ENCODE results near the gene PSME3IP1. TPM values are rescaled to one million over a fixed set of nuclear protein-coding genes. Genes with fewer than 3 reads are reported as not detected.
A peak's percentile ranks its signal among the peaks of the same experiment; 100 is the strongest.

The PSME3IP1 gene
- total and polyA plus RNA-seq, 9 of the 15 experiments (the other 6 are each of a cell fraction or from before 2014, with no cell fraction given) = 63.8 to 187 (median 142) TPM

GRCh38 chr16:57196286-57196685 lies 10.4 kb upstream of the PSME3IP1 start:
- intact Hi-C loops (cut with micrococcal nuclease) = no loop called here
- H4K20me1 ChIP-seq (replicated peaks; ENCODE audit: control insufficient read depth, insufficient read depth, low read length) = no peaks in the 10 kb centered on the region
- no peaks in the 10 kb centered on the region for H3K9me1 ChIP-seq (ENCODE audit: control insufficient read depth, insufficient read depth, low read length)
- CTCF ChIA-PET (ENCODE audit: low intra/inter-chr PET ratio) = no interaction called here
- BruUV-seq (replicated peaks) = no TSS peak
- H3K9ac ChIP-seq (ENCODE audit: insufficient read depth in 1 of 2, low read depth in 2 of 2, low read length in 2 of 2) = no peak overlapping the region
- H2AFZ ChIP-seq (ENCODE audit: low read depth, low read length) = no peak overlapping the region
- H3K4me2 ChIP-seq (ENCODE audit: insufficient read depth, low read length) = no peak overlapping the region
- in situ Hi-C loops (cut with MboI) = no loop called here
- H3K27me3 ChIP-seq (ENCODE audit: control insufficient read depth in 2 of 2, insufficient read depth in 2 of 2, low read length in 2 of 2) = no peaks in the 10 kb centered on the region
- no peak for DNase-seq (ENCODE audit: extremely low read depth in 1 of 4, low spot score in 3 of 4)
- WGBS (ENCODE audit: insufficient coverage, low coverage, missing lambda C conversion rate) = 89% methylated on average over 4 of the region's 4 CpGs
- POLR2A ChIA-PET = interaction anchor here (0.9 to 1.5 kb wide), 2 partner anchors 10 to 16 kb away, joined by 3 to 4 read pairs; no protein-coding TSS in a partner anchor
- H3K4me3 ChIP-seq = no peak overlapping the region
- ATAC-seq = no peak
- no peaks in the 10 kb centered on the region for H3K9me3 ChIP-seq (replicated peaks; ENCODE audit: control insufficient read depth, insufficient read depth, low read depth, low read length)
- 0 out of 3 replicates have a peak, but pooled peaks cover 4% of the 10 kb centered on the region for H3K36me3 ChIP-seq (ENCODE audit: control insufficient read depth, insufficient read depth, low read length)
- peaks cover 59% of the 10 kb centered on the region for H3K79me2 ChIP-seq (ENCODE audit: control insufficient read depth, insufficient read depth, low read length)
- H3K4me1 ChIP-seq (replicated peaks in 1 of 2; ENCODE audit: control insufficient read depth in 2 of 2, insufficient read depth in 2 of 2, low read length in 2 of 2) = no peaks in the 10 kb centered on the region; a peak in 1 of 5 replicates
- no peak for FAIRE-seq
- H3K27ac ChIP-seq (ENCODE audit: extremely low read depth, low read depth, low read length) = no peak overlapping the region
- TF ChIP-seq HMG20B (CRISPR knock-in tag; IDR thresholded peaks at IDR 0.05) (no peak), ZNF3 (CRISPR knock-in tag; IDR thresholded peaks at IDR 0.05) (no peak)

- Histone ChIP-seq H3K9ac (ENCODE audit: insufficient read depth in 1 of 2, low read depth in 2 of 2, low read length in 2 of 2) (no peak overlapping the region), H3K79me2 (ENCODE audit: control insufficient read depth, insufficient read depth, low read length) (peaks cover 77% of the 10 kb centered on the region), H3K27ac (ENCODE audit: extremely low read depth, low read depth, low read length) (no peak overlapping the region), H3K36me3 (ENCODE audit: control insufficient read depth, insufficient read depth, low read length) (peaks cover 8% of the 10 kb centered on the region; the same call in 1 of the 3 replicates), H3K4me3 (no peak overlapping the region), H3K9me1 (ENCODE audit: control insufficient read depth, insufficient read depth, low read length) (no peaks in the 10 kb centered on the region), H3K4me2 (ENCODE audit: insufficient read depth, low read length) (no peak overlapping the region), H2AFZ (ENCODE audit: low read depth, low read length) (no peak overlapping the region), H4K20me1 (replicated peaks; ENCODE audit: control insufficient read depth, insufficient read depth, low read length) (no peaks in the 10 kb centered on the region), H3K9me3 (replicated peaks; ENCODE audit: control insufficient read depth, insufficient read depth, low read depth, low read length) (no peaks in the 10 kb centered on the region), H3K27me3 (ENCODE audit: control insufficient read depth in 2 of 2, insufficient read depth in 2 of 2, low read length in 2 of 2) (no peaks in the 10 kb centered on the region), H3K4me1 (replicated peaks in 1 of 2; ENCODE audit: control insufficient read depth in 2 of 2, insufficient read depth in 2 of 2, low read length in 2 of 2) (no peaks in the 10 kb centered on the region; a peak in 1 of 5 replicates)
- BruUV-seq (replicated peaks) = no TSS peak
- intact Hi-C loops (cut with micrococcal nuclease) (no loop called here), in situ Hi-C loops (cut with MboI) (no loop called here)
- ChIA-PET CTCF (ENCODE audit: low intra/inter-chr PET ratio) (no interaction called here), POLR2A (interaction anchor here (1.1 kb wide), 1 partner anchor 8 kb away, joined by 4 read pairs; the partner anchor contains the start of genes PSME3IP1 and RSPRY1)
- FAIRE-seq = no peak
- no peak for ATAC-seq
- DNase-seq (ENCODE audit: extremely low read depth in 1 of 4, low spot score in 3 of 4) = peak in 1 of 4 experiments; percentile 22
- TF ChIP-seq TAF7 (tag; IDR thresholded peaks at IDR 0.05) (no peak), ARHGAP35 (IDR thresholded peaks at IDR 0.05; ENCODE audit: partially characterized antibody) (no peak), SNRNP70 (optimal IDR thresholded peaks at IDR 0.05; ENCODE audit: low read depth, low read length) (no peak), TRIM24 (IDR thresholded peaks at IDR 0.05) (no peak), RBM34 (IDR thresholded peaks at IDR 0.05; ENCODE audit: borderline replicate concordance, insufficient read depth, low read length) (no peak), TEAD4 (IDR thresholded peaks at IDR 0.05; ENCODE audit: low read length) (no peak), TEAD4 (CRISPR knock-in tag; IDR thresholded peaks at IDR 0.05; ENCODE audit: borderline replicate concordance) (no peak), HIVEP1 (CRISPR knock-in tag; IDR thresholded peaks at IDR 0.05) (no peak), ATF6 (CRISPR knock-in tag; IDR thresholded peaks at IDR 0.05) (no peak), ZNF212 (CRISPR knock-in tag; IDR thresholded peaks at IDR 0.05) (no peak), MLX (CRISPR knock-in tag; conservative IDR thresholded peaks at IDR 0.05) (no peak), ZNF146 (CRISPR knock-in tag; IDR thresholded peaks at IDR 0.05; ENCODE audit: unreplicated experiment) (no peak), GABPB1 (CRISPR knock-in tag; IDR thresholded peaks at IDR 0.05) (no peak)
Measured at GRCh38 chr16:57194512-57194911, 8.7 kb upstream of the PSME3IP1 start.

Data from K562 (cell line).